AG09319 (cell line): Measurements from ENCODE around the gene KIAA0930.
A peak's percentile ranks its signal among the peaks of the same experiment; 100 is the strongest.

ENCODE experiments used
- DNase-seq: peaks from one replicate; pipeline ENCODE4 v3.0.0-alpha.2; 2010; ENCODE audit warnings: low read depth; ENCODE audit errors: extremely low read depth
- CTCF ChIP-seq: IDR thresholded peaks from 2 replicates; pipeline ENCODE4 v1.5.1; 2011; ENCODE audit warnings: low read depth, mild to moderate bottlenecking, inconsistent platforms, low read length, moderate library complexity

The KIAA0930 gene

GRCh38 chr22:45210991-45211390 lies 29.7 kb downstream of the KIAA0930 start:
- peak; percentile 80 for DNase-seq
- TF ChIP-seq CTCF, result no peak

- no peak for TF ChIP-seq CTCF
- DNase-seq, result no peak
These were observed 30.1 kb downstream of the KIAA0930 start for GRCh38 chr22:45210577-45210976.

GRCh38 chr22:45210174-45210573 lies 30.5 kb downstream of the KIAA0930 start:
- no peak for TF ChIP-seq CTCF
- no peak for DNase-seq

GRCh38 chr22:45208993-45209838 lies 31.5 kb downstream of the KIAA0930 start:
- DNase-seq, result no peak
- TF ChIP-seq CTCF, result peak; percentile 80

- TF ChIP-seq CTCF, result no peak
- DNase-seq, result no peak
These were observed 32.0 kb downstream of the KIAA0930 start for GRCh38 chr22:45208696-45208992.

GRCh38 chr22:45207981-45208664 lies 32.6 kb downstream of the KIAA0930 start:
- DNase-seq, result no peak
- no peak for TF ChIP-seq CTCF

- TF ChIP-seq CTCF, result no peak
- no peak for DNase-seq
These were observed 33.2 kb downstream of the KIAA0930 start for GRCh38 chr22:45207533-45207932.
